Limb (tissue), 2 donors: ENCODE measurements around the gene ST6GAL2.

Source experiments
- DNase-seq, 2 donors: peaks; one replicate each; pipeline ENCODE4 v3.0.0-alpha.2; 2016; ENCODE audit errors: extremely low spot score in 2 of 2

Gene ST6GAL2

DNA sequence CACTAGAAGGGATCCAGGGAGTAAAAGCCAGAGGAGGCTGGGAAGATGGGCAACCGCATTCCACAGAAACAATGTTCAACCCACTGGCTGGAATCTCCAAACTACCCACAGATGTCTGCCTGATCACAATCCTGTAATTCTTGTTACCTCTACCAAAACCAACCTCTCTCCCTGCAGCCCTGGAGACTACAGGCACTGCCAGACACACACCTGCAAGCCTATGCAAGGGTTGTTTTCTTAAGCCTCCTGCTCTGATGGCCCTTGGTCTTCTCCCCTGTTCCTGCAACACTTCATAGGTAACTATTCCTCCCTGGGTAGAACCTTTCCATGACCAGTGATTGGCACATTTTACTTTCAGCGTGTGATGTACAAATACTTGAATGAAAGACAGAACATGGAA is 21.9 kb downstream of the ST6GAL2 start:
- no peak for DNase-seq

DNA sequence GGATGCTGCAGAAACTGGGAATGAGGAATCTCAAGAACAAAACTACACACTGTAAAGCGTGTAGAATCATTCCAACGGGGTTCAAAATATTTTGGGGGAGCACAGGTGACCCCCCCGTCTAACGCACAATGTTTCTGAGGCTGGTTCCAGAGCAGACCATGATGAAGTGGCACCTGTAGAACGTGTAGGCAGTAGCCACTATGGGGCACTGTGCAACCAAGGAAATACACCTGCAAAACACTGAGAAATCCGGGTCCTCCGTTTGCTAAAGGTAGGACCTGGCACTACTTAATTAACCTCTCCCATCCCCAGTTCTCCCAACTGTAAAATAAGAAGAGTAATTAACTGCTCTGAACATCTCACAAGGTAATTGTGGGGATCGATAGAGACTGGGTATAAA is 22.6 kb downstream of the ST6GAL2 start:
- DNase-seq = no peak

DNA sequence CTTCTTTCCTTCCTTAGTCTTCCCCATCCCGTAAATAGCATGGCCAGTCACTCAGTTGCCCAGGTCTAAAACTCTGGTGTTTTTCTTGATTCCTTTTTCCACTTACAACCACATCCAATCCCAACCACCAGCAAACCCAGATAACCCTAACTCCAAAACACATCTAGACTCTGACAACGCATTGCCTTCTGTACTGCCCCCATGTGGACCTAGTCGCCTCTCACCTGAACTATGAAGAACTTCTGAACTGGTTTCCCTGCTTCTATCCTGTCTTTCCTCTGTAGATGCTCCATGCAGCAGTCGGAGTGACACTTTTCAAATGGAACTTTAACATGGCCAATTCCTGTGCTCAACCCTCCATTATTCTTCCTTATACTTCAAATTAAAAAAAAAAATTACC is 26.5 kb downstream of the ST6GAL2 start:
- DNase-seq = no peak

DNA sequence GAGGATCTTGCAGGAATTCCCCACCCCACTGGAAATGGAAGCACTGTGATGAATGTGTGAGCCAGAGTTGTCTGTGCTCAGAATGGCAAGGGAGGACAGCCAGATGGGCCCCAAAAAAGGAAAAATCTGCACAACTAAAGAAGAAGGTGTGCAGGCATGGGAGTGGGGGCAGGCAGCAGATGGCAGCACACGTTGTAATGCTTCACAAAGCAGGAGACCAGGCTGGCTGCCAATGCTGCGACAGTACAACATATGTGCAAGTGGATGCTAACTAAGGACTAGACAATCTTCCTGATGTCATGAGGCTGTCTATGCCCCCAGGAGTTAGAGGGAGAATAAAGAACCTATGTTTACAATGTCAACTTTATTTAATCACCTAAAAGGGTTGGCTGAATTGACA is 27.2 kb downstream of the ST6GAL2 start:
- DNase-seq = no peak

DNA sequence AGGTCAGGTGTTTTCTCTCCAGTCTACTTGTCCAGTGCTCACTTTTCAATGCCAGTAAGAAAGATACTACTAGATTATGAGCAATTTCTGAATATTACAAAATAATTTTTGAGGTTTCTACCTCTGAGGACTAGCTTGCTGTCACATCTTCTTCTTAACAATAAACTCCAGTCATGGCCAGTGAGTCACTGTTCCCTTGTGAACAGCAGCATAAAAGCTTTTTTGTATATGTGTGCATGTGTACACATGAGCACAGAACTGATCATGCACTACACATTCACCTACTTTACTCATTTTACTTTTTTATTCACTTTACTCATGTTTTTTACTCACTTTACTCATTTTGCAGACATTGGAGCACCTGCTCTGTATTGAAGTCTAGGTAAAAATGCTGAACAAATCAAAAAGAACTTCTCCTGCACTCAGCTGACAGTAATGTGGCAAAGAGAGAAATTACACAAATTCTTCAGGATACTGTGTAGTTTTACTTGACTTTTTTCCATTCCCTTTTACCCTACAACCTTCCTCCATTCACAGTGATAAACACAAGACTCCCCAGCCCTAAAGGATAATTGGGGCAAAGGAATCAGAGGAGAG is 28.0 kb downstream of the ST6GAL2 start:
- DNase-seq = no peak

DNA sequence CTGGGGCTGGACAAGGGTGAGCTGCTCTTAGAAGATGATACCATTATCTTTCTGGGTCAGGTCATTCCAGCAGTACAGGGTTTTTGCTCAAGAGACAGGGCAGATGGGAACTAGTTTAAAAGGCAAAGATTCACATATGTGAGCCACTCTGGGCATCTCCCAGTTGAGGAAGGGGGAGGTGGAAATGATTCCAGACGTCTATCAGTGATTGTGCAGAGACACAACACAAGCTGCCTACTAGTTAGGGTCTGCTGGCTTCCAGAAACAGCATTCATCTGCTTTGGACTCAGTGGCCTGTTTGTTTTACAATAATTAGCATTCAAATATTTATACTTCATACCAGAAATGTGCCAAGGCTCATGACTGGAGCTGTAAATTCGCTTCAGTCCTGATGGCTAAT is 32.3 kb downstream of the ST6GAL2 start:
- DNase-seq = no peak

DNA sequence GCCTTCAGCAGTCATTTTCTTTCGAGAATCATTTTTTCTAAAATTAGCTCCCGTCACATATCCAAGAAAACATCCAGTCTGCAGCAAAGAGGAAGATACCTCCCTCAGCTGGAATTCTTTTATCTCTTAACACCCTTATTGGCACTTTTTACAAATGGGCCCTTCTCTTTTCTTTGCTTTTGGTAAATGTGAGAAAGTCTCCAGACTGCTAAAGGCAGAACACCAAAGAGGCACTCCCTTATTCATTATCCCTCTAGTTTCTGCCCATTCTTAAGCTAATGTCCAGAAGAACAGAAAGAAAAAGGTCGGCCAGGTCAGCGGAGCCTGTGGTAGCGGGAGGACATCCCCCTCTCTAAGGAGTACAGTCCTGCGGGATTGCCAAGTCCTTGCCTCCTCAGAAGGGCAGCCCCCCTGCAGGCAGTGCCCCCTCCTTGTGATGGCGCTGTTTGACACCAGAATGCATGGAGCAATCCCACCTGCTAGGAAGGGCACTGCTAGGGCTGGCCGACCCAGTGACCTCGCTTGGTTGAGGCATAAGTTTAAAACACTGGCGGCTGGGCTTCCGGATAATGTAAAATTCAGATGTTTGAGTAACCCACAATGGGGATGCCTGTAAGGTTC is 34.0 kb downstream of the ST6GAL2 start:
- no peak for DNase-seq

DNA sequence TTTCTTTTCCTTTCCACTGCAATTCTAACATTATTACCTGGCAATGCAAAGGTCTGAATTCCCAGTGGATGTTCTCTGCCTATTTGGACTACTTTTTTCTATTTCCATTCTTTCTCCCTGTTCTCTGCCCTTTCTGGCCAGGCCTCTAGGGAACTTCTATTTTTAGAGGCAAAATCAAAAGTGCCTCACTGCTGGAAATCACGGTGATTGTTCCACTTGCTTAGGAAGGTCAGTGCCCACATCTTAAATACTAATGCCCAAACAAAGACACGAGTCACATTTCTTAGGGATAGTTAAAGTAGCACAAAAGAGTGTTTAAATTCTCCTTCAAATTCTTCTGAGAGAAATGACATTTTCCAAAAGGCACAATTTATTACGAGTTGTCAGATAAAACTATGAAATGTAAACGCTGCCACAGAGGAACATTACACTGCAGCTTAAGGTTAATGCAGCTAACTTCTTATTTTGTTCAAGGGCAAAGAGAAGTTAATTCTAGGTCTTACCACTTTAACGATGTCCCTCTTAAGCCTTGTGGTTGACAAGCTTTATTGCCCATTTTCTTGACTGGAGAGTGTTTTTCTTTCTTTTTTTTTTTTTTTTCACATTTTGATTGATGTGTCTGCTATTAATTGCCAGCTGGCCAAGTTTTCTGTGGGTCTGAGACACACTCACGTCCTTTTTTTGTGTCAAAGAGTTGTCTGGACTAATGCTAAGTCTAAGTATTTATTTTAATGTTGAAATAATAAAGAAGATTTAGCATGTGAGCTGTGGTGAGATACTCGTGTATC is 34.7 kb downstream of the ST6GAL2 start:
- DNase-seq = no peak

DNA sequence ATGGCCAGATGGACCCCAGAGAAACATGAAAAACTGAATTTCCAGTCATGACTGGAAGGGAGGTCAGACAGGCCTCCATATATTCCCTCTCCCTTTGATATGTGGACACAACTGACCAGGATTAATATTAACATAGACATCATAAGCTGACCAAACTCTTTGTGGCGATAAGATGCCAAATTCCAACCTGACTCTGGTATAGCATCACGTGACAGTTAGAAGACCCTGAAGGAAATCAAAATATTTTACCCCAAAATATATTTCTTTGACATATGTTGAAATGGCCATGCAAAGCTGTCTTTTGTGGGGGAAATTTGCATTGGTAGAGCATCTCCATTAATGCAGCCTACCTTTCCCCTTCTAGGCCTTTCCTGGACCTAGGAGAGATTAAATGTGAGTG is 36.7 kb downstream of the ST6GAL2 start:
- no peak for DNase-seq

DNA sequence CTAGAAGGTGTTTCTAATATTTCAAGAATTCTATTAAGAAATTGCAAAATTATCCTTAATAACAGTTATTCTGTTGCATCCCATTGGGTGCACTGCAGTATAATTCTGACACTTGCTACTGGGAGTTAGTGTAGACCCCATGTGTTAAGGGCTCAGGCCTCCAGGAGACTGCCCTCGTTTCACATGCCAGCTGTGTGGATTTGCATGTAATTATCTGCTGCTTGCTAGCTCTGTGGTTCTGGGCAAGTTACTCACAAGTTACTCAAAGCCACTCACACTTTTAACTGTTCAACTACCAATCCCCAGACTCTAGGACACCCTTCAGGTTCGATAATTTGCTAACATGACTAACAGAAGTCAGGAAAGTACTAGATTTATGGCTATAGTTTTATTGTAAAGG is 38.6 kb downstream of the ST6GAL2 start:
- DNase-seq = no peak

DNA sequence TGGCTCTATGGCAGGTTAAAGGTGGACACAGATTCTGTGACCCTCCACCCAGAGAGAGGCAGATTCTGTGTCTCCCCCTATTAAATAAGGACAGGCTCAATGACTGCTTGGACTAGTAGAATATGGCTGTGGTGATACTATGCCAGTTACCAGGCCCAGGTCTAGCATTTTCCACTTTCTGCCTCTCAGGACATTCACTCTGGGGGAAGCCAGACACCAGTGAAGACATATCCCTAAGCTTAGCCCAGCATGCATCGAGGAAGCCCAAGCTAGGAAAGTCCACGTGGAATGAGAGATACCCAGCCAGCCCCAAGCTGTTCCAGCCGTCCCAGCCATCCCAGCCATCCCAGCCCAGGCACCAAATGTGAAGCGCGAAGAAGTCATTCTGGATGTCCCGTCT is 40.3 kb downstream of the ST6GAL2 start:
- DNase-seq = no peak

DNA sequence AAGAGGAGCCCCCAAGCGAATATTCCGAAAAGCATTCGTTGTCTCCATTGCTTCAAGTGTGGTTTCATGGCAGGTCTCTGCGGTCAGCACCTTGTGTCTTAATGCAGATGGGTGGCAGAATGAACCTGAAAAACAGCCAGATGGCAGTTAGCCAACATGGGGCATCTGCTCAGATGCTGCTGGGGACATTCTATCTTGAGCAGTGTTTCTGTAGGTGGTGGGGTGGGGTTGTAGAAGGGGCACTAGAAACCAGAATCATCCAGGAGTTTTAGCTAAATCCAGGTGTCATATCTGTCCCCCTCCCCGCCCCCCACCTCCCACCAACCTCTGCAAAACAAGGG is 42.1 kb downstream of the ST6GAL2 start:
- DNase-seq = no peak

DNA sequence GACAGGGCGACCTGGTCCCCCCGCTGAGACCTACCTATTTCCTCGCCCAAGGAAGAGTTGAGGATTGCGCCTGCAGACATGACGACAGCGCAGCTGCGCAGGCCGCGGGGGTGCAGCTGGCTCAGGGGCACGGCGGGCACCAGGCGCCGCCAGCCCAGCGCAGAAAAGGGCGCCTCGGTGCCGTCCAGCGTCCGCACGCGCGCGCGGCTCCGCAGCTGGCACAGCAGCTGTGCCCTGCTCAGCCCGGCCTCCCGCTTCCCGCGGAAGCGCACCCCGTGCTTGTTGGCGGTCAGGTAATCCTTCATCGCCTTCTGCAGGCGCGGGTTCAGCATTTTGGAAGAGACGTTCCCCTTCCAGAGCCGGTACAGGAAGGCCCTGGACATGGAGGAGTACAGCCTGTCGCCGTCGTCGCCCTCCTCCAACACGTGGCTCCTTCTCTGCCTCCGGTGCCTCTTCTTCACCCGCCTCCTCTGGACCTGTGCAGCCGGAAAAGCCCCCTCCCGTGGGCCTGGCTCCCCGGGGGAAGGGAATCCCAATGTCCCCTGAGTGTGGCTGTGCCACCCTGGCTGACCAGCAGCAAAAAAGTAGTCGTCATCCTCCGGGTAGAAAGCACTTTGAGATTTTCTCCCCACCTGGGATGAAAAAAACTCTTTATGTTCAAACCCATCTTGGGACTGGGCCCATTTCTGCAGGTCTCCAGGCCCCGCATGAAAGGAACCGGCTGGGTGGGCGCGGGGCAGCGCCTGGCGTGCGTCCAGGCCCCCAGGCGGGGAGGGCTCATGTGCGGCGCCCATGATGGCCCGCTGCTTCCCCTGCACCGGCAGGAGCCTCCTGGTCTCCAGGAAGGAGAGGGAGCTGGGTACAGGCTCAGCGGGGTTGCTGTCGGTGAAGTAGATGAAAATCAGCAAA is 42.7 kb downstream of the ST6GAL2 start:
- DNase-seq = no peak

DNA sequence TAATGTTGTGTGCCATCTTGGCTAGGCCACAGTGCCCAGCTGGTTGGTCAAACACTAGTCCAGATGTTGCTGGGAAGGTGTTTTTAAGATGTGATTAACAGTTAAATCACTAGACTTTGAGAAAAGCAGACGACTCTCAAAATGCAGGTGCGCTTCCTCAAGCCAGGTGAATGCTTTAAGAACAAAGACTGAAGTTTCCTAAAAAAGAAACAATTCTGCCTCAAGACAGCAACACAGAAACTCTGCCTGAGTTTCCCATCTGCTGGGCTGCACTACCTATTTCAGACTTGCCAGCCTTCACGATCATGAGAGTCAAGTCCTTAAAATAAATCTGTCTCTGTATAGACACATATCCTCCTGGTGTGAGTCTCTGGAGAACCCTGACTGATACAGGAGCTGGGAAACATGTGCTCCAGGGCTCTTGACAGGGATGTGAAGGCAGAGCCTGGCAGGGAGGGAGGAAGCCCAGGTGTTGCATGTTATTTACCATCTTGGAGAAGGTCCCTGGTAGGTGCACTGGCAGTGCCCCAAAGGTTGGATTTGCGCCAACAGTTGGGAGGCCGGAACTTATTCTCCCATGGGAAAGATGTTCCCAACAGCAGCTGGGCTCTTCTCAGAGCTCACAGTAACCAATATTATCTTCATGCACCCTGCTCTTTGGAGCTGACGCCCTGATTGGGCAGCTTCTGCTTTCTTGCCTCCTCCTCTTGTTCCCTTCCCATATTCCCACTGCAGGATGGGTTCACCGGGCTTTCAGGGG is 43.9 kb downstream of the ST6GAL2 start:
- no peak for DNase-seq

DNA sequence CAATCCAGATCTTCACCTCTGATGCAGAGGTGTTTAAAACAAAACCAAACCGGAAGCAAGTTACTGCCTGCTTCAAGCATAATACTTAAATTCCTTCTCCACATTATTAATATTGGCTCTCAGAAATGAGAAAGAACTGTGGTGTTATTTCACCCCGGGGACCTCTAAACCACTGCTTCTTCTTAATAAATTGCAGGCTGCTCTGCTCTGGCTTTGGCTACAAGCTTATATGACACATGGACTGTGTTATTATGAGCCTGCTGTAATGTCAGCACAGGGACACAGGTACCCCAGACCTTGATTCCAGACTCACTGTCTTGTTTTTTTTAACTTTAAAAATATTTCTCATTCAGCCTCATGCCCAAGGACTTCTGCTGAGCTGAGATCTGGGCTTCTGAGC is 45.1 kb downstream of the ST6GAL2 start:
- DNase-seq = no peak

DNA sequence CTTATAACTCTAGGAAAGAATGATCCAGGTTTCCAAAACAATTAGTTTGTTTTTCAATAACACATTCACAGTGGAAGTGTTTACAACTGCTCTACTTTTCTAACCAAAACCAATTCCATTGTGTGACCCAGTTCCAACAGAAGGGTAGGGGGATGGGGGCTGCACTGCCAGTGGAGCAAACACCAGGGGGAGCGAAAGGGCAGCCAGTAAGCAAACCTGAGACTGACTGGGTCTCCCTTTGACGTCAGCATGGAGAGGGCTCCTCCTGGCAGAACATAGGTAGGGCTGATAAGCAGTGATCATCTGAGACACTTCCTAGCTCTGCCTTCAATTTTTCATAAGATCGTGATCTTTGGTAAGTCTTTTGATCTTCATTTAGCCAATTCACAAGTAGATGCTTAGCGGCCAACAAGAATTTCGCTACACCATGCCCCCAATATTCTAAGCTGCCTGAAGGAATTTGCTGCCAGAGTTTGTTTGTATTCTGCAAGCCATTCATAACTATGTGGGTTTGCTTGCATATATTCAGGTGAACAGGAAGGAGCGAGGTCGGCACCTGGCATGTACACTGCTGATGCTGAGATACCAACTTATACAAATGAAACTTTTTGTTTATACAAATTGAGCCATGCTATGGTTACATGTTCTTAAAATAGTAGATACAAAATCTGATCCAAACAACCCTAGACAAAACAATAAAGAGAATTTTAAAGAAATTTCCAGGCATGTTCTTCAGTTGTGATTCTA is 45.9 kb downstream of the ST6GAL2 start:
- peak in 1 of 2 donors; percentile 58 for DNase-seq

DNA sequence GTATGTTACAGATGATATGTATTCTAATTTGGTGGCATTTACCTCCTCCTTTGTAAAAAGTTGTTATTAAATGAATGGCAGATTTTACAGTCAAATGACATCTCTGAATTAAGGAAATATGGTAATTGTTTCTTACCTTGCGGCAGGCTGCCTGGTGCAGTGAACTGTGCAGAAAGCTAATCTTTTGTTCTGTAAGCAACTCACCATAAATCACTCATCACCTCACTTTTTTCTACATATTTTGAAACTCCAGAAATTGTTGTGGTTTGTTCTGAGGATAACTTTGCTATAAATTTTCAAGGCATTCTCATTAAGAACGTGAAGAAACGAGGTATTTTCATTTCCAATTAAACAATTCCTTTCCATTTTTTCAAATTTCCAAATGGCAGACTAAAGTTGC is 52.7 kb downstream of the ST6GAL2 start:
- DNase-seq = no peak

DNA sequence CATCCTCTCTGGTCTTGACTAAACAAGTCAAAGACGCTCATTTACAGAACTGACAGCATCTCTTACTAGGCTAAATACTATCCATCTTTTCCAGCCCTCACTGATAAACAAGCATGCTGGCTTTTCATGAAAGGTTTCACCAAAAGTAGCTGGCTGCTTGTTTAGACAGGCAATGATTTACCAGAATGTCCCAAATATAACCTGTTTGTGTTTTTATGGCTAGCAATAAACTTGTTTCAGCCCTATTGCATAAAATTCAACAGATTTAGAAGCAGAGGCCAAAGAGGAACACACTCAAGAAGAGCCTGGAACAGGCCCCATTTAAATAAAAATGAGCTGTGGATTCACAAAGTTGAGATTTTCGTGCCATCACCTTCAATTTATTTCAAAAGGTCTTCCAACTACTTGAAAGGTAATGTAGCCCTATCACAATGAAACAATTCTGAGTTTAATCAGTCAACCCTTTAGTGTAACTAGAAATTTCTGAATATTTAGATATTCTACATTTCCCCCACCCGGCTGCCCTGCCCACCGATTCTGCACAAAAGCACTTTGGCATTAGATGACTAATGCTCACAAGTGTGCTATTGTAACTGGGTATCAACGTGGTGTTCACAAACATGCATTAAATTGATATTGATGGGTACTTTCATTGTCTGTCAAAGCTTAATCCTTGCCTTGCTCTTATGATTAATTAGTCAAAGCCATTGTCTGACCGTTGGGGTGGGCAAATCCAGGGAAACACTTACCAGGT is 54.0 kb downstream of the ST6GAL2 start:
- no peak for DNase-seq

DNA sequence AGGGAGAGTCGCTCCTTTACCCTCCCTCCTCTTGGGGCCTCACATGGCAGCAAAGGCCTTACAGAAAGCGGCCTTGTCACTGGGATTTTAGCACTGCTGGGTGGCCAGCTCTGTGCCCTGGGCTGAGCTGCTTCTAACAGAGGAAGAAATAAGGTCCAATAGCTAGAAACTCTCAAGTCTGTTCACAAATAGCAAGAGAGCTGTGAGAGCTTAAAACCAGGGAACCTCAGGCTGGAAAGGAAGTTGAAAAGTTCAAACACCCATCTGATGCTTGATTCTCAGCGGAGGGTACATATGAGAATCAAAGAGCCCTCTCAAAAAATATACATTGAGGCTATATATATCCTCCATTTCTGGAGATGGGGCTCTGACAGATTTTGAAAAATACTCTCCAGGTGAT is 54.7 kb downstream of the ST6GAL2 start:
- DNase-seq = no peak

DNA sequence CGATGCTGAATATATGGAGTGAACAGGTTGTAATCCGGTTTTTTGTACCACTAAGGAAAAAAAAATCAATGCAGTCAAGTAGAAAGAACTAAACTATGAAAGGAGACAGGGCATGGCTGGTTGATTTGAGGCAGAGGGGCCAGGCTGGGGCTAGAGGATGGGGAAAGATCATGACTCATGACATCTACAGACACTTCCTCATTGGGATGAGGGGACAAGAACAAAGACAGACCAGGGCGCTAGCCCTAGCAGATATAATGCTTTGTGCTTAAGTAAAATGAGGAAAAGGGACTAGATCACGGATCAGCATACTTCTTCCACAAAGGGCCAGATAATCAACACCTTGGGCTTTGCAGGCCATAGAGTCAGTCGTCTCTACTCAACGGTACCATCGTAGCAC is 55.8 kb downstream of the ST6GAL2 start:
- DNase-seq = no peak
